ENCODE results near the gene CECR2. TPM values are rescaled to one million over a fixed set of nuclear protein-coding genes. Genes with fewer than 3 reads are reported as not detected.

The CECR2 gene
- total and polyA plus RNA-seq, 2 donors, result 0.51 to 2.4 TPM

- DNase-seq (ENCODE audit: extremely low spot score), result no peak
- Histone ChIP-seq H3K4me3 (ENCODE audit: low read depth, low read length) (no peak overlapping the region), H3K4me1 (ENCODE audit: insufficient read depth) (no peaks in the 10 kb centered on the region), H3K36me3 (ENCODE audit: insufficient read depth) (no peaks in the 10 kb centered on the region), H3K27ac (ENCODE audit: low read depth) (no peak overlapping the region)
- 25% methylated on average over 5 of the region's 5 CpGs for WGBS
Measured at GRCh38 chr22:17472932-17473331, 103.7 kb downstream of the CECR2 start.

GRCh38 chr22:17475318-17476230, 106.3 kb downstream of the CECR2 start:
- H3K4me1 ChIP-seq (ENCODE audit: insufficient read depth), result no peaks in the 10 kb centered on the region
- H3K36me3 ChIP-seq (ENCODE audit: insufficient read depth), result no peaks in the 10 kb centered on the region
- DNase-seq (ENCODE audit: extremely low spot score), result no peak
- no peak overlapping the region for H3K27ac ChIP-seq (ENCODE audit: low read depth)
- WGBS, result 87% methylated on average over 12 of the region's 12 CpGs
- H3K4me3 ChIP-seq (ENCODE audit: low read depth, low read length), result no peak overlapping the region

- Histone ChIP-seq H3K27ac (ENCODE audit: low read depth) (no peak overlapping the region), H3K4me1 (ENCODE audit: insufficient read depth) (no peaks in the 10 kb centered on the region), H3K4me3 (ENCODE audit: low read depth, low read length) (no peak overlapping the region), H3K36me3 (ENCODE audit: insufficient read depth) (no peaks in the 10 kb centered on the region)
- WGBS, result 50% methylated on average over 5 of the region's 5 CpGs
- DNase-seq (ENCODE audit: extremely low spot score), result no peak
Measured at GRCh38 chr22:17476838-17477237, 107.6 kb downstream of the CECR2 start.

GRCh38 chr22:17477391-17477833, 108.2 kb downstream of the CECR2 start:
- H3K27ac ChIP-seq (ENCODE audit: low read depth), result no peak overlapping the region
- no peak overlapping the region for H3K4me3 ChIP-seq (ENCODE audit: low read depth, low read length)
- 21% methylated on average over 14 of the region's 14 CpGs for WGBS
- no peak for DNase-seq (ENCODE audit: extremely low spot score)
- no peaks in the 10 kb centered on the region for H3K4me1 ChIP-seq (ENCODE audit: insufficient read depth)
- no peaks in the 10 kb centered on the region for H3K36me3 ChIP-seq (ENCODE audit: insufficient read depth)

- DNase-seq (ENCODE audit: extremely low spot score), result no peak
- Histone ChIP-seq H3K27ac (ENCODE audit: low read depth) (no peak overlapping the region), H3K4me3 (ENCODE audit: low read depth, low read length) (no peak overlapping the region), H3K4me1 (ENCODE audit: insufficient read depth) (no peaks in the 10 kb centered on the region), H3K36me3 (ENCODE audit: insufficient read depth) (no peaks in the 10 kb centered on the region)
- 44% methylated on average over 2 of the region's 2 CpGs for WGBS
Measured at GRCh38 chr22:17479135-17479534, 109.9 kb downstream of the CECR2 start.

- DNase-seq (ENCODE audit: extremely low spot score), result no peak
- Histone ChIP-seq H3K4me3 (ENCODE audit: low read depth, low read length) (no peak overlapping the region), H3K36me3 (ENCODE audit: insufficient read depth) (no peaks in the 10 kb centered on the region), H3K4me1 (ENCODE audit: insufficient read depth) (no peaks in the 10 kb centered on the region), H3K27ac (ENCODE audit: low read depth) (no peak overlapping the region)
- WGBS, result 88% methylated on average over 5 of the region's 5 CpGs
Measured at GRCh38 chr22:17481424-17481823, 112.2 kb downstream of the CECR2 start.

GRCh38 chr22:17483688-17484372, 114.6 kb downstream of the CECR2 start:
- no peaks in the 10 kb centered on the region for H3K4me1 ChIP-seq (ENCODE audit: insufficient read depth)
- no peaks in the 10 kb centered on the region for H3K36me3 ChIP-seq (ENCODE audit: insufficient read depth)
- WGBS, result 73% methylated on average over 2 of the region's 2 CpGs
- no peak overlapping the region for H3K27ac ChIP-seq (ENCODE audit: low read depth)
- no peak for DNase-seq (ENCODE audit: extremely low spot score)
- H3K4me3 ChIP-seq (ENCODE audit: low read depth, low read length), result no peak overlapping the region

- no peaks in the 10 kb centered on the region for H3K36me3 ChIP-seq (ENCODE audit: insufficient read depth)
- H3K4me3 ChIP-seq (ENCODE audit: low read depth, low read length), result no peak overlapping the region
- H3K4me1 ChIP-seq (ENCODE audit: insufficient read depth), result no peaks in the 10 kb centered on the region
- no peak overlapping the region for H3K27ac ChIP-seq (ENCODE audit: low read depth)
- DNase-seq (ENCODE audit: extremely low spot score), result no peak
- 77% methylated on average over 12 of the region's 12 CpGs for WGBS
Measured at GRCh38 chr22:17484608-17485007, 115.3 kb downstream of the CECR2 start.

GRCh38 chr22:17486313-17486712, 117.1 kb downstream of the CECR2 start:
- no peak for DNase-seq (ENCODE audit: extremely low spot score)
- H3K36me3 ChIP-seq (ENCODE audit: insufficient read depth), result no peaks in the 10 kb centered on the region
- no peak overlapping the region for H3K27ac ChIP-seq (ENCODE audit: low read depth)
- WGBS, result 74% methylated on average over 10 of the region's 10 CpGs
- no peak overlapping the region for H3K4me3 ChIP-seq (ENCODE audit: low read depth, low read length)
- no peaks in the 10 kb centered on the region for H3K4me1 ChIP-seq (ENCODE audit: insufficient read depth)

GRCh38 chr22:17486719-17487118, 117.5 kb downstream of the CECR2 start:
- no peak overlapping the region for H3K4me3 ChIP-seq (ENCODE audit: low read depth, low read length)
- no peaks in the 10 kb centered on the region for H3K36me3 ChIP-seq (ENCODE audit: insufficient read depth)
- WGBS, result 83% methylated on average over 10 of the region's 10 CpGs
- H3K4me1 ChIP-seq (ENCODE audit: insufficient read depth), result no peaks in the 10 kb centered on the region
- no peak for DNase-seq (ENCODE audit: extremely low spot score)
- H3K27ac ChIP-seq (ENCODE audit: low read depth), result no peak overlapping the region

- H3K4me3 ChIP-seq (ENCODE audit: low read depth, low read length), result no peak overlapping the region
- H3K36me3 ChIP-seq (ENCODE audit: insufficient read depth), result no peaks in the 10 kb centered on the region
- no peak overlapping the region for H3K27ac ChIP-seq (ENCODE audit: low read depth)
- 81% methylated on average over 6 of the region's 6 CpGs for WGBS
- no peak for DNase-seq (ENCODE audit: extremely low spot score)
- no peaks in the 10 kb centered on the region for H3K4me1 ChIP-seq (ENCODE audit: insufficient read depth)
Measured at GRCh38 chr22:17489101-17489500, 119.8 kb downstream of the CECR2 start.

GRCh38 chr22:17491090-17491640, 121.9 kb downstream of the CECR2 start:
- H3K27ac ChIP-seq (ENCODE audit: low read depth), result no peak overlapping the region
- WGBS, result 78% methylated on average over 9 of the region's 9 CpGs
- no peak for DNase-seq (ENCODE audit: extremely low spot score)
- H3K36me3 ChIP-seq (ENCODE audit: insufficient read depth), result no peaks in the 10 kb centered on the region
- H3K4me1 ChIP-seq (ENCODE audit: insufficient read depth), result no peaks in the 10 kb centered on the region
- no peak overlapping the region for H3K4me3 ChIP-seq (ENCODE audit: low read depth, low read length)

GRCh38 chr22:17492247-17492646, 123.0 kb downstream of the CECR2 start:
- no peak for DNase-seq (ENCODE audit: extremely low spot score)
- H3K36me3 ChIP-seq (ENCODE audit: insufficient read depth), result no peaks in the 10 kb centered on the region
- no peaks in the 10 kb centered on the region for H3K4me1 ChIP-seq (ENCODE audit: insufficient read depth)
- no peak overlapping the region for H3K4me3 ChIP-seq (ENCODE audit: low read depth, low read length)
- H3K27ac ChIP-seq (ENCODE audit: low read depth), result no peak overlapping the region
- 40% methylated on average over 3 of the region's 3 CpGs for WGBS

Measured in urinary bladder (tissue), 4 donors.